SJSA1 (cell line): ENCODE results near the gene SPATA25. TPM values are rescaled to one million over a fixed set of nuclear protein-coding genes. Genes with fewer than 3 reads are reported as not detected.

Source experiments
- DNase-seq, 2 experiments: peaks; one replicate each; pipeline ENCODE4 v3.0.0-alpha.2; 2015 to 2020; ENCODE audit warnings: low spot score in 2 of 2, low read depth in 1 of 2
- H3K27ac ChIP-seq: fragments of 250-450 bp; sonication (Bioruptor Pico); 2 replicates; pipeline ENCODE4 v1.5.1; 2020; ENCODE audit warnings: mild to moderate bottlenecking, moderate library complexity
- H3K27me3 ChIP-seq: fragments of 250-450 bp; sonication (Bioruptor Pico); replicated peaks from 2 replicates; pipeline ENCODE4 v1.5.1; 2020; ENCODE audit warnings: mild to moderate bottlenecking, moderate library complexity
- H3K36me3 ChIP-seq: fragments of 250-450 bp; sonication (Bioruptor Pico); 2 replicates; pipeline ENCODE4 v1.5.1; 2020; ENCODE audit warnings: mild to moderate bottlenecking
- H3K4me1 ChIP-seq: fragments of 250-450 bp; sonication (Bioruptor Pico); replicated peaks from 2 replicates; pipeline ENCODE4 v1.6.1; 2021; ENCODE audit warnings: mild to moderate bottlenecking
- H3K4me3 ChIP-seq: fragments of 250-450 bp; sonication (Bioruptor Pico); 2 replicates; pipeline ENCODE4 v1.5.1; 2020; ENCODE audit warnings: mild to moderate bottlenecking
- H3K9me3 ChIP-seq: fragments of 250-450 bp; sonication (Bioruptor Pico); replicated peaks from 2 replicates; pipeline ENCODE4 v1.5.1; 2020; ENCODE audit warnings: mild to moderate bottlenecking
- total RNA-seq: library from RNA; depleted of rRNA; stranded (reverse); fragments of >200 nt; shearing (Covaris generic); gene quantifications from 2 replicates; pipeline ENCODE4 v1.2.3, GENCODE V29; 2014

SPATA25 gene
- total RNA-seq, 1 experiment from 2014 or later = 0.89 TPM

- H3K4me1 ChIP-seq = peaks cover 15% of the 10 kb centered on the region
- no peaks in the 10 kb centered on the region for H3K9me3 ChIP-seq
- peaks cover 33% of the 10 kb centered on the region for H3K36me3 ChIP-seq
- no peak for DNase-seq
- H3K4me3 ChIP-seq = no peak overlapping the region
- H3K27me3 ChIP-seq = no peaks in the 10 kb centered on the region
- no peak overlapping the region for H3K27ac ChIP-seq
Observed at GRCh38 chr20:45853484-45853883, 33.9 kb downstream of the SPATA25 start.

GRCh38 chr20:45852326-45852725, 35.1 kb downstream of the SPATA25 start:
- Histone ChIP-seq H3K4me3 (no peak overlapping the region), H3K9me3 (no peaks in the 10 kb centered on the region), H3K27ac (no peak overlapping the region), H3K27me3 (no peaks in the 10 kb centered on the region), H3K4me1 (peaks cover 9% of the 10 kb centered on the region), H3K36me3 (peaks cover 40% of the 10 kb centered on the region)
- no peak for DNase-seq

- no peak overlapping the region for H3K27ac ChIP-seq
- no peak overlapping the region for H3K4me3 ChIP-seq
- no peaks in the 10 kb centered on the region for H3K27me3 ChIP-seq
- peaks cover 40% of the 10 kb centered on the region for H3K36me3 ChIP-seq
- no peaks in the 10 kb centered on the region for H3K9me3 ChIP-seq
- DNase-seq = no peak
- peaks cover 8% of the 10 kb centered on the region for H3K4me1 ChIP-seq
Observed at GRCh38 chr20:45851501-45851900, 35.9 kb downstream of the SPATA25 start.

- Histone ChIP-seq H3K27me3 (no peaks in the 10 kb centered on the region), H3K4me3 (no peak overlapping the region), H3K27ac (no peak overlapping the region), H3K9me3 (no peaks in the 10 kb centered on the region), H3K36me3 (peaks cover 44% of the 10 kb centered on the region), H3K4me1 (peaks cover 2% of the 10 kb centered on the region; the same call in 1 of the 2 replicates)
- DNase-seq = no peak
Observed at GRCh38 chr20:45850926-45851325, 36.5 kb downstream of the SPATA25 start.

GRCh38 chr20:45850238-45850637, 37.2 kb downstream of the SPATA25 start:
- no peaks in the 10 kb centered on the region for H3K9me3 ChIP-seq
- DNase-seq = no peak
- H3K27me3 ChIP-seq = no peaks in the 10 kb centered on the region

GRCh38 chr20:45848969-45849582, 38.3 kb downstream of the SPATA25 start:
- peaks cover 49% of the 10 kb centered on the region for H3K36me3 ChIP-seq
- H3K4me3 ChIP-seq = no peak overlapping the region
- no peak overlapping the region for H3K27ac ChIP-seq
- no peaks in the 10 kb centered on the region for H3K4me1 ChIP-seq
- no peaks in the 10 kb centered on the region for H3K9me3 ChIP-seq
- no peak for DNase-seq
- no peaks in the 10 kb centered on the region for H3K27me3 ChIP-seq

More at GRCh38 chr20:45850238-45850637, 37.2 kb downstream of the SPATA25 start:
- Histone ChIP-seq H3K4me1 (no peaks in the 10 kb centered on the region), H3K27ac (no peak overlapping the region), H3K4me3 (no peak overlapping the region), H3K36me3 (peaks cover 48% of the 10 kb centered on the region)

GRCh38 chr20:45848421-45848820, 39.0 kb downstream of the SPATA25 start:
- Histone ChIP-seq H3K27ac (no peak overlapping the region), H3K9me3 (no peaks in the 10 kb centered on the region), H3K36me3 (peaks cover 52% of the 10 kb centered on the region), H3K4me1 (no peaks in the 10 kb centered on the region), H3K27me3 (no peaks in the 10 kb centered on the region), H3K4me3 (no peak overlapping the region)
- no peak for DNase-seq

- H3K9me3 ChIP-seq = no peaks in the 10 kb centered on the region
- H3K36me3 ChIP-seq = peaks cover 74% of the 10 kb centered on the region
- H3K27me3 ChIP-seq = no peaks in the 10 kb centered on the region
- no peak for DNase-seq
- no peaks in the 10 kb centered on the region for H3K4me1 ChIP-seq
- no peak overlapping the region for H3K4me3 ChIP-seq
- H3K27ac ChIP-seq = no peak overlapping the region
Observed at GRCh38 chr20:45845452-45845851, 42.0 kb downstream of the SPATA25 start.

GRCh38 chr20:45843506-45843905, 43.9 kb downstream of the SPATA25 start:
- no peak overlapping the region for H3K27ac ChIP-seq
- H3K27me3 ChIP-seq = no peaks in the 10 kb centered on the region
- H3K9me3 ChIP-seq = no peaks in the 10 kb centered on the region
- H3K4me3 ChIP-seq = no peak overlapping the region
- H3K36me3 ChIP-seq = peaks cover 70% of the 10 kb centered on the region
- no peak for DNase-seq
- no peaks in the 10 kb centered on the region for H3K4me1 ChIP-seq

- Histone ChIP-seq H3K27ac (no peak overlapping the region), H3K36me3 (peaks cover 69% of the 10 kb centered on the region), H3K4me1 (no peaks in the 10 kb centered on the region), H3K4me3 (no peak overlapping the region), H3K9me3 (no peaks in the 10 kb centered on the region), H3K27me3 (no peaks in the 10 kb centered on the region)
- no peak for DNase-seq
Observed at GRCh38 chr20:45842169-45842812, 45.1 kb downstream of the SPATA25 start.

- Histone ChIP-seq H3K4me3 (no peak overlapping the region), H3K36me3 (peaks cover 66% of the 10 kb centered on the region), H3K27ac (no peak overlapping the region), H3K4me1 (no peaks in the 10 kb centered on the region), H3K27me3 (no peaks in the 10 kb centered on the region), H3K9me3 (no peaks in the 10 kb centered on the region)
- DNase-seq = no peak
Observed at GRCh38 chr20:45841407-45842129, 45.9 kb downstream of the SPATA25 start.

- no peaks in the 10 kb centered on the region for H3K9me3 ChIP-seq
- H3K4me1 ChIP-seq = 0 out of 2 replicates have a peak, but pooled peaks cover 2% of the 10 kb centered on the region
- peaks cover 61% of the 10 kb centered on the region for H3K36me3 ChIP-seq
- H3K4me3 ChIP-seq = no peak overlapping the region
- no peak for DNase-seq
- no peaks in the 10 kb centered on the region for H3K27me3 ChIP-seq
- no peak overlapping the region for H3K27ac ChIP-seq
Observed at GRCh38 chr20:45840700-45841198, 46.7 kb downstream of the SPATA25 start.

- Histone ChIP-seq H3K27ac (no peak overlapping the region), H3K36me3 (peaks cover 40% of the 10 kb centered on the region), H3K9me3 (no peaks in the 10 kb centered on the region), H3K4me1 (peaks cover 26% of the 10 kb centered on the region), H3K4me3 (no peak overlapping the region), H3K27me3 (no peaks in the 10 kb centered on the region)
- DNase-seq = no peak
Observed at GRCh38 chr20:45836841-45837240, 50.6 kb downstream of the SPATA25 start.
